Motor neuron (in vitro differentiated cells): Measurements from ENCODE around the gene PSME3IP1. TPM values are rescaled to one million over a fixed set of nuclear protein-coding genes. Genes with fewer than 3 reads are reported as not detected.

Source experiments
- ATAC-seq, 8 experiments: fragments of 200-7000 bp; cut with Tn5 transposase; replicated peaks in 6 of 8; 2 replicates each; pipeline ENCODE4 v1.8.0; 2021; ENCODE audit warnings: mild to moderate bottlenecking in 8 of 8, moderate library complexity in 8 of 8
- H3K27ac ChIP-seq, 2 donors: fragments of 250-450 bp; sonication (Bioruptor Pico); 2 replicates each; pipeline ENCODE4 v1.9.0; 2021; ENCODE audit warnings: antibody characterized with exemption in 2 of 2, mild to moderate bottlenecking in 2 of 2, moderate library complexity in 1 of 2
- H3K4me1 ChIP-seq, 2 donors: fragments of 250-450 bp; sonication (Bioruptor Pico); replicated peaks in 1 of 2; 2 replicates each; pipeline ENCODE4 v1.6.1; 2021; ENCODE audit warnings: antibody characterized with exemption in 2 of 2, mild to moderate bottlenecking in 2 of 2, moderate library complexity in 1 of 2
- H3K4me3 ChIP-seq, 5 donors: fragments of 250-450 bp; sonication (Bioruptor Pico); 2 replicates each; pipeline ENCODE4 v1.9.0; 2021; ENCODE audit warnings: antibody characterized with exemption in 5 of 5, mild to moderate bottlenecking in 5 of 5, moderate library complexity in 4 of 5
- WGBS, 10 experiments: fragments of 450-650 bp; shearing (Covaris generic); methylation state at CpG; one replicate each; pipeline ENCODE4 v1.0.0; 2022; 5-methylcytosine and 5-hydroxymethylcytosine counted together
- in situ Hi-C, 9 experiments: fragments of 400-800 bp; cut with MboI; loops; one replicate each; pipeline ENCODE4 v1.15.0; 2021; ENCODE audit warnings: low sequenced_read_pairs in 9 of 9, low pct_unique_long_range_greater_than_20kb in 2 of 9; ENCODE audit not compliant: unreplicated experiment in 9 of 9
- total RNA-seq, 8 experiments: library from RNA; unstranded; fragments of 300-600 nt; gene quantifications; 2 replicates each; pipeline versions ENCODE4 v1.2.3 to v1.2.4, GENCODE V29; 2022

PSME3IP1 gene
- total RNA-seq, 8 experiments from 2014 or later = 95.9 to 145 (median 106) TPM

GRCh38 chr16:57178196-57178595 lies 7.6 kb downstream of the PSME3IP1 start:
- H3K27ac ChIP-seq = no peak overlapping the region
- in situ Hi-C loops = loop anchor here in 1 of 9 experiments (10.0 kb wide), 1 partner anchor 93 kb away; no protein-coding TSS in a partner anchor
- ATAC-seq = peak; percentile 16 to 96 (median 56)
- no peak overlapping the region for H3K4me3 ChIP-seq
- peaks cover 0 to 10% of the 10 kb centered on the region in 2 donors for H3K4me1 ChIP-seq
- 0 to 67% (median 50%) methylated on average over 1 to 3 of the region's 3 CpGs; no CpG with 5 or more reads in 1 of the 10 experiments for WGBS, 10 experiments

GRCh38 chr16:57175896-57176295 lies 9.9 kb downstream of the PSME3IP1 start:
- H3K4me1 ChIP-seq = peaks cover 0 to 10% of the 10 kb centered on the region in 2 donors
- ATAC-seq = no peak
- WGBS, 10 experiments = 77 to 100% (median 93%) methylated on average over 1 to 5 of the region's 5 CpGs
- H3K27ac ChIP-seq = no peak overlapping the region
- in situ Hi-C loops = loop anchor here in 1 of 9 experiments (10.0 kb wide), 1 partner anchor 91 kb away; no protein-coding TSS in a partner anchor
- no peak overlapping the region for H3K4me3 ChIP-seq

DNA sequence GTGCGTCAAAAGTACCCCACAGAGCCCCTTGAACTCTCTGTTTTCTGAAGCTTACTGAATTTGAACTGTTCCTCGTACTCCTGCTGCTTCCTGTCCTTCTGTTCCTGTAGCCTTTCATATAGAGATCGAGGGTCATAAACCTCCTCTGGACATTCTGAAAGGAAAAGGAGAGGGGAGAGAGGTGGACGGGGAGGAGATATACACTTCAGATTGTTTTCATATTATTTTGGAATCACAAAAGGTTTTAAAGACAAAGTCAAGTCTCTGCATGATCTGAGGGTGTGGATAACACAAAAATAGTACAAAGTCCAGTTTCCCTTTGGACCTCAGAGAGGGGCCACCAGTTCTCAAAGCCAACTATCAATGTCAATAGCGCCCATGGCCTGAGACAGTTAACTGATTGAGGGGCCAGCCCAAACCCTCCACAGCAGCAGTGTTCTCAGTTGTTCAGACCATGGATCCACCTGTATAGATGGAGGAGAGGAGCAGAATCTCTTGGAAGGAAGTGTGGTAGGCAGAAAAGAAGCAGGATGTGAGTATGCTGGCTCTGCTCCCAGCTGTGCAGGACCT lies 13.0 kb downstream of the PSME3IP1 start:
- H3K4me3 ChIP-seq = no peak overlapping the region
- in situ Hi-C loops = loop anchor here in 2 of 9 experiments (10.0 to 25.0 kb wide), 2 partner anchors 88 to 311 kb away; partner anchors contain the start of gene SLC12A3 (in 1 of the 2)
- no peak for ATAC-seq
- 0 to 100% (median 93%) methylated on average over 1 to 5 of the region's 5 CpGs; no CpG with 5 or more reads in 1 of the 10 experiments for WGBS, 10 experiments
- H3K4me1 ChIP-seq = peaks cover 0 to 1% of the 10 kb centered on the region in 2 donors
- H3K27ac ChIP-seq = no peak overlapping the region

GRCh38 chr16:57169327-57169726 lies 16.5 kb downstream of the PSME3IP1 start:
- in situ Hi-C loops = loop anchor here in 1 of 9 experiments (10.0 to 25.0 kb wide), 2 partner anchors 95 to 307 kb away; partner anchors contain the start of gene SLC12A3
- peaks cover 0 to 4% of the 10 kb centered on the region in 2 donors for H3K4me1 ChIP-seq
- no peak overlapping the region for H3K4me3 ChIP-seq
- peak in 2 of 8 experiments; percentile 13 to 19 for ATAC-seq
- no peak overlapping the region for H3K27ac ChIP-seq

- peak; percentile 41 to 82 (median 54) for ATAC-seq
- in situ Hi-C loops = loop anchor here in 1 of 9 experiments (10.0 to 25.0 kb wide), 2 partner anchors 93 to 306 kb away; partner anchors contain the start of gene SLC12A3
- WGBS, 10 experiments = 5 to 86% (median 20%) methylated on average over 1 to 4 of the region's 4 CpGs; no CpG with 5 or more reads in 2 of the 10 experiments
Observed at GRCh38 chr16:57167953-57168352, 17.9 kb downstream of the PSME3IP1 start.

DNA sequence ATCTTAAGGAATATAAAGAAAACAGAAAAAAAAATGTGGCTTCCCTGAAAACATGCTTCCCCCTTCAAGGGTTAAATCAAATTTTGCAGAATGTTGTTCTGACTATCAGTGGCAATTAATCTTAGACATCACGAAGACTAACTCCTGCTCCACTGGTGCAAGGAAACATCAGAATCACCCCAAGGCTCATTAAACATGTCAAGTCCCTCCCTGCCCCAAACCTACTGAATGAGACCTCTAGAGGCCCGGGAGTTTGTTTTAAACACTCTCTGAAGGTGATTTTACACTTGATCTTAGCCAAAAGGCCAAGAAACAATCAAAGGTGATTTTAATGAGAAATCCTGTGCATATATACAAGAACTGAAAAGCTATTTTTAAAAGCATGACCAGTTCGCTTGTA lies 18.3 kb downstream of the PSME3IP1 start:
- H3K27ac ChIP-seq = no peak overlapping the region
- no peak overlapping the region for H3K4me3 ChIP-seq
- 50 to 92% (median 74%) methylated on average over 1 to 3 of the region's 3 CpGs; no CpG with 5 or more reads in 3 of the 10 experiments for whole genome bisulfite sequencing, 10 experiments
- in situ Hi-C loops = loop anchor here in 1 of 9 experiments (10.0 to 25.0 kb wide), 2 partner anchors 93 to 305 kb away; partner anchors contain the start of gene SLC12A3
- H3K4me1 ChIP-seq = peaks cover 0 to 4% of the 10 kb centered on the region in 2 donors
- ATAC-seq = no peak

More at GRCh38 chr16:57167953-57168352, 17.9 kb downstream of the PSME3IP1 start:
- no peak overlapping the region for H3K4me3 ChIP-seq
- H3K4me1 ChIP-seq = peaks cover 0 to 4% of the 10 kb centered on the region in 2 donors
- no peak overlapping the region for H3K27ac ChIP-seq

- 8 to 100% (median 93%) methylated on average over 1 to 7 of the region's 7 CpGs; no CpG with 5 or more reads in 2 of the 10 experiments for WGBS, 10 experiments
- ATAC-seq = peak in 1 of 8 experiments; percentile 26
- peaks cover 0 to 4% of the 10 kb centered on the region in 2 donors for H3K4me1 ChIP-seq
- in situ Hi-C loops = loop anchor here in 1 of 9 experiments (10.0 to 25.0 kb wide), 2 partner anchors 92 to 305 kb away; partner anchors contain the start of gene SLC12A3
- H3K4me3 ChIP-seq = no peak overlapping the region
- H3K27ac ChIP-seq = no peak overlapping the region
Observed at GRCh38 chr16:57166951-57167350, 18.9 kb downstream of the PSME3IP1 start.

GRCh38 chr16:57166451-57166850 lies 19.4 kb downstream of the PSME3IP1 start:
- Histone ChIP-seq H3K4me3 (no peak overlapping the region), H3K27ac (no peak overlapping the region), H3K4me1 (peaks cover 0 to 4% of the 10 kb centered on the region in 2 donors)
- ATAC-seq = no peak
- in situ Hi-C loops = loop anchor here in 1 of 9 experiments (10.0 to 25.0 kb wide), 2 partner anchors 92 to 304 kb away; partner anchors contain the start of gene SLC12A3

DNA sequence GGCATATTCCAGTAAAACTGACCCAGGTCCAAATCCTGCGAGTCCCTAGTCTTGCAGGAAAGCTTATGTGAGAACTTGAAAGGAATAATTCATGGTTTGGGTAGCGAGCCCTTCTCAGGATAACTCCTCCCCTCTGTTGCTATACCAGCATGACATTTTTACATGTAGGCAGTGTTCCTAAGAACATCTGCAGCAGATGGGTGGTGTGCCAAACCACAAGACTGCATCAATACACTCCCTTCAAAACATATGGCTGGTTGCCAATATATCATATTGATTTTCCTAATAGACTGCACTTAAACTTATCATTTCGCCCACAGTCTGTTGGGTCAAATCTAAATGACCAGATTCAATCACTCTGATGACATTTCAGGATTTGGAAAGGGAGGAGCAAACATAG lies 19.9 kb downstream of the PSME3IP1 start:
- in situ Hi-C loops = loop anchor here in 1 of 9 experiments (10.0 to 25.0 kb wide), 2 partner anchors 91 to 304 kb away; partner anchors contain the start of gene SLC12A3

GRCh38 chr16:57165483-57165882 lies 20.4 kb downstream of the PSME3IP1 start:
- 40 to 100% (median 93%) methylated on average over 1 to 5 of the region's 5 CpGs; no CpG with 5 or more reads in 2 of the 10 experiments for WGBS, 10 experiments
- H3K27ac ChIP-seq = no peak overlapping the region
- no peak for ATAC-seq
- in situ Hi-C loops = loop anchor here in 1 of 9 experiments (10.0 to 25.0 kb wide), 2 partner anchors 91 to 303 kb away; partner anchors contain the start of gene SLC12A3
- peaks cover 0 to 4% of the 10 kb centered on the region in 2 donors for H3K4me1 ChIP-seq
- H3K4me3 ChIP-seq = no peak overlapping the region

More for the DNA sequence above, 19.9 kb downstream of the PSME3IP1 start:
- H3K27ac ChIP-seq = no peak overlapping the region
- ATAC-seq = peak in 3 of 8 experiments; percentile 90 to 96 (median 90)
- H3K4me1 ChIP-seq = peaks cover 0 to 4% of the 10 kb centered on the region in 2 donors
- WGBS, 10 experiments = 14 to 100% (median 63%) methylated on average over 1 to 3 of the region's 3 CpGs; no CpG with 5 or more reads in 4 of the 10 experiments
- H3K4me3 ChIP-seq = no peak overlapping the region

GRCh38 chr16:57163842-57164241 lies 22.0 kb downstream of the PSME3IP1 start:
- Histone ChIP-seq H3K4me3 (no peak overlapping the region), H3K4me1 (peaks cover 0 to 4% of the 10 kb centered on the region in 2 donors), H3K27ac (no peak overlapping the region)
- ATAC-seq = no peak
- 60 to 100% (median 100%) methylated on average over 1 of the region's 1 CpG; no CpG with 5 or more reads in 3 of the 10 experiments for WGBS, 10 experiments
- in situ Hi-C loops = loop anchor here in 1 of 9 experiments (10.0 to 25.0 kb wide), 2 partner anchors 89 to 302 kb away; partner anchors contain the start of gene SLC12A3

GRCh38 chr16:57159447-57159846 lies 26.4 kb downstream of the PSME3IP1 start:
- H3K27ac ChIP-seq = no peak overlapping the region
- 50 to 100% (median 91%) methylated on average over 1 to 4 of the region's 4 CpGs; no CpG with 5 or more reads in 3 of the 10 experiments for WGBS, 10 experiments
- H3K4me3 ChIP-seq = no peak overlapping the region
- H3K4me1 ChIP-seq = no peaks in the 10 kb centered on the region
- no peak for ATAC-seq
- in situ Hi-C loops = loop anchor here in 1 of 9 experiments (25.0 kb wide), 1 partner anchor 297 kb away; the partner anchor contains the start of gene SLC12A3

GRCh38 chr16:57157533-57157932 lies 28.3 kb downstream of the PSME3IP1 start:
- in situ Hi-C loops = loop anchor here in 1 of 9 experiments (25.0 kb wide), 1 partner anchor 295 kb away; the partner anchor contains the start of gene SLC12A3
- Histone ChIP-seq H3K4me1 (no peaks in the 10 kb centered on the region), H3K27ac (no peak overlapping the region), H3K4me3 (no peak overlapping the region)
- peak in 3 of 8 experiments; percentile 75 to 78 (median 75) for ATAC-seq
- 50 to 100% (median 95%) methylated on average over 1 of the region's 1 CpG; no CpG with 5 or more reads in 2 of the 10 experiments for WGBS, 10 experiments
